ENCODE measurements around the gene FYB1.

The FYB1 gene

DNA sequence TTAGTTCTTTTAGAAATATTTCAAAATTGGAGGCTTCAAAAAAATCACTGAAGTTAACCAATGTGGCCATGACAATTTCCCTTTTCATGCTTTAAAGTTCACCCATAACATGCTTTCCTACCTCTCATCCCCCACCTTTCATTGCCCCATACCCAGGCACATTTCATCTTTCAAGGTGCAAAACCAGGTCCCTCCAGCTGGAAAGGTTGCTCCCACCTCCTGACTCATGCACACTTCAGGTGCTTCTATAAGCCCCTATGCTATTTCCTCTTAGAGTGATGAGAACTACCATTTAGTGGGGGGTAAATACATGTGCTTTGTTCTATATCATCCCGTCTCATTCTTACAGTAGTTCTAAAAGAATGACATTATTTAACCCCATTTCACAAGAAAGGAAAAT, 15.4 kb downstream of the FYB1 start:
- DNase-seq = no peak

DNA sequence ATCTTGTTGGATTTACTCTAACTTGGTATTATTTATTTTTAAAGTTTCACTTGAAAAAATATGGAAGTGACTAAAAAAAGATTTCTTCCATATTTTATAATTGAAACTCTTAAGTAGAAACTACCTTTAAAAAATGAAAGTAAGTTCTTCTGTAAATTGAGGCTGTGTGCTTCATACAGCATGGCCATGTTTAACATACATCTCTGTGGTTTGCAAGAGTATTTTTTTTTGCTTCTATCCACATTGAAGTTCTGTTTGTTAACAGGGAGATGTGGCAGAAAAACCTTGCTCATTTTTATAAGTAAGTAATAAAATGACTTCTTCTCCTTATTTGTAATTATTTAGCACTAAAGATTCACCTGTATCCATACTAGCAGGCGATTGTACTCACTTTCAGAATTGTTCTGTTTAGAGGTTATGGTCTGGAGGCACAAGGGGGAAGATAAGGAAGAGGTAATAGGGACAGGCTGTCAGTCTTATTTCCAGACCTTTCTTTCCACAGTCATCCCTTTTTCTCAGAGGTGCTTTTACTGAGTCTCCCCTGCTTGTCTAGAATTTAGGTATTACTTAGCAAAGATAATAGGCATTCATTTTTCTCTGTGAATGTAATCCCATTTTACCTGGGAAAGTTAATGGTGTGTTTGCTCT, 16.0 kb downstream of the FYB1 start:
- DNase-seq = no peak

GRCh38 chr5:39202597-39203274, 16.6 kb downstream of the FYB1 start:
- no peak for DNase-seq

GRCh38 chr5:39201781-39202596, 17.4 kb downstream of the FYB1 start:
- no peak for DNase-seq

DNA sequence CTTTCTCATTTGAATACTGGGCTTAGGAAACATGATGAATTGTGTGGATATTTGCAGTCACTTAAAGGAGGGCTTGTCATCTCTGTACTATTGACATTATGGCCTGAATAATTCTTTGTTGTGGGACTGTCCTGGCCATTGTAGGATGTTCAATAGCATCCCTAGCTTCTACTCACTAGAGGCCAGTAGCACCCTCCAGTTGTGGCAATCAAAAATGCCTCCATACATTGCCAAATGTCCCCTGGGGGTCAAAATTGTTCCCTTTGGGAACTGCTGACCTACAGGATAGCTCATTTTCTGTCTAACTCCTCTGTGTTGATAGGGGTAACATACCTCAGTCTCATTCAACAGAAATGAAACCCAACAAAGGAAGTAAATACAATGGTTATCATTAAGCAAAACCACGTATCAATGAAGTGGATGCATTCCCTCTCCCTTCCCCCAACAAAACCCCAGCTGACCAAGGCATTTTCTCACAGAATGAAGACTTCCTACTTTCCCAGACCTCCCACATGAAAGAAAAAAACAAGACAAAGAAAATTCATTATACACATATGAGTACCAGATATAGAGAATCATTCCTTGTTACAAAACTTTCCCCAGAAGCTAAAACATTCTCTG, 18.1 kb downstream of the FYB1 start:
- no peak for DNase-seq

DNA sequence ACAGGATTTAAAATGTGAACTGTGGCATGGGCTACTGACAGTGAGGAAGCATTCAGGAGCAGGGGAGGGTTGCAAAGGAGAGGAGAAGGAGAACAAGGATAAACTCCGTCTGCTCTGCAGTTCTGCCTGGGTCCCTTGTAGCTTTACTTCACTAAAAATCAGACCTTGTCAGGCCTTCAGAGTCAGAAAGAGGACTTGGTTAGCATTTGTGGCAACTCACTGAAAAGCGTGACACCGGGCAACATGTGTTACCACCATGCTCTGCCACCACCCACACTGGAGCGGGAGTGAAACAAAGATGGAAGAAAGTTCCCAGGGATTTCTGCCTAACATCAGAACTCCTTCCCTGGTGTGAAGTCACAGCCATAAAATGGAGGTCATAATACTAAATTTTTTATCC, 19.3 kb downstream of the FYB1 start:
- DNase-seq = no peak

DNA sequence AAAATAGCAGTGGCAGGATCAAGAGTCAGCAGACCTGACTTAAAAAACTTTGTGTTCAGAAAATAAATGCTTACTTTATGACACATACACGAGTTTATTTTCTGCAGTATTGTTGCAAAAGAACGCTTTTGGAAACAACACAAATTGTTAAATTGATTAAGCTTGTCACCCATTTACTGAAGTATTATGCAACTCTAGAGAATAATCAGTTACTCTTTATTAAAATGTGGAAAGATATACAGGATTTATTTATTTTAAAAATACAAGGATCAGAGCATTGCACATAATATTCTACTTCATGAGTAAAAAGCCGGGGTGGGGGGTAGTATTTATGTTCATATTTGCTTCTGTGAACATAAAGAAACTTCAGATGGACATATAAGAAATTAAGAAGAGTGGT, 20.0 kb downstream of the FYB1 start:
- no peak for DNase-seq

DNA sequence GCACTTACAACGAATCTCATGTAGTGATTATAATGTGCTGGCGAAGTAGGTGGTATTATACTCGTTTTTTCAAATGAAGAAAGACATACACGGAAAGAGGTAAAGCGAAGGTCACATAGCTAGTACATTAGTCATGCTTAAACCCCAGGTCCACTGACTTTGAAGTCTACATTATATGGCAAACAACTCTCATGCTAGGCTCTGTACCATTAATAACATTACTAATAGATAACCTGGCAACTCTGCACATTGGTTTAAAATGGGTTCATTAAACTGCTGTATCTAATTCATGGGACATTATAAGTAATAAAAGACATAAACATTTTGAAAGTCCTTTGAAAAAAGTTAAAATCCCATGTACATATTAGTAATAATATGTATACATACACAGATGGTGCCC, 21.2 kb downstream of the FYB1 start:
- no peak for DNase-seq

- DNase-seq = no peak
Measured at GRCh38 chr5:39197556-39197955, 21.8 kb downstream of the FYB1 start.

- DNase-seq = no peak
Measured at GRCh38 chr5:39195198-39195826, 24.1 kb downstream of the FYB1 start.

DNA sequence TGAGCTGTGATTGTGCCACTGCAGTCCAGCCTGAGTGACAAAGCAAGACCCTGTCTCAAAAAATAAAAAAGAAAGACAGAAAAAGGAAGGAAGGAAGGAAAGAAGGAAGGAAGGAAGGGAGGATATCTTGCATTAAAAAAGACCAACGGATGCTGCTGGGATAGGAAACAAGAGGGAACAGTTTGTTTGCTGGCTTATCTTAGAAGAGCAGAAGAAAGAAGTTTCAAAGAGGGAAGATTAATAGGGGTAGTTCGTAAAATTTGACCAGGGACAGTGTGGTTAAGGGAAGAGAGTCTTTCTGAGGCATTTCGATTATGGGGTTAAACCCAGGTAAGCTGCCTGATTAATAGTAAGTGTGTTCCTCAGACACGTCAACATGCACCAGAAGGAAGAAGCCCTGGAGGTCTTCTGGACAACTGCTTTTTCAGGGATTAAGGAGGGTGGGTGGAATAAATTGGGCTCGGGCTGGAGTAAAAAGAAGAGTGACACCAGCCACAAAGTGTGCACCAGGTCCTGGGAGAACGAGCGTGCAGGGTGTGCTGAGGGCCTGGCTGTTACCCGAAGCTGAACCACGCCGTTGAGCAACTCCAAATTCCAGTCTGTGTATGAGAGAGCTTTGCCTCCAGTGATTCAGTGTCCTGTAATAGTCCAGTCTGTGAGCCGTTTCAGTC, 24.8 kb downstream of the FYB1 start:
- DNase-seq = no peak

DNA sequence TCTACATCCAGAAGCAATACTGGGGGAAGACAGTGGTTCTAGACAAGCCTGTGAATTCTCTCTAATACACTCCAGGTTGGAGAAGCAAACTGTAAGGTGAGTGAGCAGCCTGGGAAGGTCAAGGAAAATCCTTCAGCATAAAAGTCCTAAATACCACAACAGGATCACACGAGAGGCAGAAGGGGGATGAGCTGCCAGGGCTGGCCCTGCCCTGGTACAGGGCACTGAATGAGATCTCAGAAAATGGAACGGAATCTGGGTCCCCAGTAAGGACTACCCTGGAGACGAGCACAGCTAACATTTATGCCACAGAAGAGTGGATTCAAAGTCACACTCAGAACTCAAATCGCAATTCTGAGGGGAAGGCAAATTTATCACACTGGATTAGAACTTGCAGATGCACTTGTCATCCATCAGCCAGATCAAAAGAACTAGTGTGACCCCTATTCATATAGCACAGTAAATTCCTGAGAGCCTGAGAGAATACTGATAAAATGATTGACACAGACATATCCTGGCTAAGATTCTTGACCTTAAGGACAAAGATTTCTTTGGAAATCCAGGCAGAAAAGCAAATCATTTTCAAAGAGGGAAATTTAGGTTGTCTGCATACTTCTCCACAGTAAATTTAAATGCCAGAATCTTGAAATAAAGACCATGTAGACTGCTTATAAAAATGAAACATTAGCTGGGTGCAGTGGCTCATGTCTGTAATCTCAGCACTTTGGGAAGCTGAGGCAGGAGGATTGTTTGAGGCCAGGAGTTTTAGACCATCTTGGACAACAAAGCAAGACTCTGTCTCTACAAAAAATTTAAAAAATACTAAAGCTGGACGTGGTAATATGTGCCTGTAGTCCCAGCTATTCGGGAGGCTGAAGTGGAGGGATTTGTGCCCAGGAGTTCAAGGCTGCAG, 25.6 kb downstream of the FYB1 start:
- no peak for DNase-seq

- no peak for DNase-seq
Measured at GRCh38 chr5:39192450-39193160, 26.8 kb downstream of the FYB1 start.

DNA sequence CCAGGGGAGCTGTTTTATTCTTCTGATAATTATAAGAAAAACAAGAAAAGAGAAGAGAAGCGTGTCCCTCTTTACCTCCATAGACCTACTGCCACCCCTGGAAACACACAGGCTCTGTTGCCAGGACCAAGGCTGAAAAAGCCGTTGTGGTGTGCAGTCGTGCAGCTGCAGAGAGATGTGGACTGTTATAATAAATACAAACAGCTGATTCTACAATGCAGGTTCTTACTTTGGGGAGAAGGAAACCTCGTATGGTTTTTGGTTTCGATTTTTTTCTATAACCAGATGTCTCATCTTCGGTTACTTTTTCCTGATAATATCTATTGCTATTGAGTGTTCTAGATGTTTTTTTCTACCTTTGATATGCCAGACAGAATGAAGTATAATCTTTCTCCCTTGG, 28.1 kb downstream of the FYB1 start:
- DNase-seq = no peak

DNA sequence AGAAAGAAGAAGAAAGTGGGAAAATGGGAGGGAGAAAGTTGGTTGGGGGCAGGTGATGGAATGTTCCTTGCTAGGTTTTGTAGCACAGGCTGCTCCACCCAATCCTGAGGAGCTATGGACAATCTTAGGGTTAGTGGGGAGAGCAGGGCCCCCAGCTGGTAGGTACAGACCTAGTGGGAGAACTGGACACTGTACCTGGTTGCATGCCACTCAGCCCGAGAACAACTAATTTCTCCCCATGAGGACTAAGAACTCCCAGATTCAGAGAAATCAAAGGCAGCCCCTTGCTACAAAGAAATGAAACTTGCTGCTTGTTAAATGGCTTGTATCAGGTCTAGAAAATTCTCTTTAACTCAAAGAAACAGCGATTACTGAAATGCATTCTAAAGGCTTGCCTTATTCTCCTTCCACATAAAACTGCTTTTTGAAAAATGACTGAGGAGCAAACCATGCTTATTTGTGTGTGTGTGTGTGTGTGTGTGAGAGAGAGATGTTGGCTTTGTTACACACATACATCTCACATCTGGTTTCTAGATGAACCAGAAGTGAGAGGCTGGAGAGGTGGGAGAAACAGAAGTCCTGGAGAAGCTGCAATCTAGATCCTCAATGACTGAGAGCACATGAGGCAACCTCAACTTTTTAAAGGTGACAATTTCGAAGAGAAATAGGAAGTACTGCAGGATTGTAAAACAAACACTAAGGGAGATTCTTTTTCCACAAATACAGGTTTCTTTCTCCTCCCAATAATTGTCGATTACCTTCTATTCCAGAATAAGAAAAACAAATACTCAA, 28.9 kb downstream of the FYB1 start:
- DNase-seq = no peak

DNA sequence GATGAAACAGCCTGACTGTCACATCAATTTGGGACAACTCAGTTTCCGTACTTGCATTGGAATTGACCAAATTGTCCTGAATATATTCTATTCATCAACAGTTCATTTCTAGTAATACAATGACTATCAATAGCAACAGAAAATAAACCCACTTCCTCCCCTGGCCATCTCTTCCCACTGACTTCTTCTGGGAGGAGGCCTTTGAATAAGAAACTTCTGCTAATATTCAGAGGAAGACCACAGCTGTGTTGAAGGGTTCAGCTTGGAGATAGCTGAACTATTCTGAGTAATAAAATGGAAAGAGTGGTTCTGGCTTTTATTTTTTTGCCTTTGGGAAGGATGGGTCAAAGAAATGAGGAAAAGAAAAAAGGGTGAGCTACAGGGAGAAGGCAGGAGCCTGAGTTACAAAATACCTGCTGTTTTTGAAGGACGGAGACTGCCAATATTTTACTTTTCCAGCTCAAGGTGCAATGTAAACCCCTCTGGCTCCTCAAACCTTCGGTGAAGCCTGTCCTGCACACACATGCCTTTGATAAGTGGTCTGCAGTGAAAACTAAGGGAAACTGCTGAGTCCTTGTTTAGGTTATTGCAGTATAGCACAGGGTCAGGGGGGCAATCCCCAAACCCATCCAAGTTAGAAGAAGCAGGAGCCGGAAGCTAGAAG, 29.9 kb downstream of the FYB1 start:
- DNase-seq = no peak

DNA sequence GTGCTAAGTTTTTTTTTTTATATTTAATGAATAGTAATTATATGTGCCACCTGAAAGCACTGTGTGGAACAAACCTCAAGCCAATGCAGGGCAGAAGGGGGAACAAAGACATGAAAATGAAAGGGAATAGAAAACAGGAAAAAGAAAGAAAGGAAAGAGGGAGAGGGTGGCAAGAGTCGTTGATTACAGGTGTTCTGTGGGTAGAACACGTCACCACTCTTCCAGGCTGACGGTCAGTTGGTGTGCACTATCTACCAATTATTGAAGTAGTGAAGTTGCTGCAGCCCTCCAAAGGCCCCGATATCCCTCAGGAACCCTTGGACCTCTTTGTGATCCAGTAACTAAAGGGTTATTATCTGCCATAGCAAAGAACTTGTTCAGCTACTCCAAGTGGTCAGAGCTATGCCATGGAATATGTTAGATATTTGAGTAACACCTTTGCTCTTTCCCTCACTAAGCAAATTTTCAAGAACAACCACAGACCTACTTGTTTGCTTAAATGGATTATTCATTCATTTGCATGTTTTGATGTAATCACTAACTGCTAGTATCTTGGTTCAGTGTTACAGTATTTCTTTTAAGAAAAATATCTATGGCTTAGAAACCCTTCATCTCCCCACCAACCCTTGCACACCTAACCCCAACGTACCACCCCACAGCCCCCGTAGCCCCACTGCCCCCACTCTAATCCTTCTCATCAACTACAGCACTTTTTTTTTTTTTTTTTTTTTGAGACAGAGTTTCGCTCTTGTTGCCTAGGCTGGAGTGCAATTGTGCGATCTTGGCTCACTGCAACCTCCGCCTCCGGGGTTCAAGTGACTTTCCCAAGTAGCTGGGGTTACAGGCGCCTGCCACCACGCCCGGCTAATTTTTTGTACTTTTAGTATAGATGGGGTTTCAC, 31.3 kb downstream of the FYB1 start:
- DNase-seq = no peak
